GM21423 (cell line): ENCODE measurements around the gene CALML6.
A peak's percentile ranks its signal among the peaks of the same experiment; 100 is the strongest.

Source experiments
- ATAC-seq: cut with Tn5 transposase; IDR thresholded peaks from one replicate; pipeline ENCODE4 v1.9.1; 2021; ENCODE audit warnings: mild to moderate bottlenecking, moderate library complexity; ENCODE audit not compliant: unreplicated experiment

The CALML6 gene

DNA sequence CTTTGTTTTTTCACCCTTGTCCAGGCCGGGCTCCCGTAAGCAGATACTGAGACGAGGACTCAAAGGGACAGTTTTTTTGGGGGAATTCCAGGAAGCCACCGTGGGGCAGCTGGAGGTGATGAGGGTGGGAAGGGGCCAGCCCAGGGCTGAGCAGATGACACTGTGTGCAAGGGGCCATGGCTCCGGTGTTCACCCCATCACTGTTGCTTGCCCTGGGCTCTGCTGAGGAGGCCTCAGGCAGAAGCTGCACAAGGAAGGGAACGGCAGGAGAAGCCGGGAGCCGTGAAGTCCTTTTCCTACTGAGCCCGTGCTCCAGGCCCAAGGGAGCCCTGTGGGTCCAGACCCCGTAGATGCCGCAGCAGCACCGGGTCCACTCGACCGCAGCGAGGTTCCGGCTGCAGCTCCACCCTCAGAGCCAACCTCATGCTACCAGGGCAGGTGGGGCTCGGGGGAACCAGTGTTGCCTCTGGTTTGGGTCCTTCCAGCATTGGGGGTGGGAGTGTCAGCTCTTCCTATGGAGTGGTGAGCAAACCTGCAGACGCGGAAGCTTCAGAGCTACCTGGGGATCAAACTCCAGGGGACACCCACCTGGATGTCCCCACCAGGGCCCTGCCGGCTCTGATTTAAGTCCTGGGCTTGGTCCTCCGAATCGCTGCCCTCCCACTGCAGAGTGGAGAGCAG is 4.3 kb upstream of the CALML6 start:
- no peak for ATAC-seq

DNA sequence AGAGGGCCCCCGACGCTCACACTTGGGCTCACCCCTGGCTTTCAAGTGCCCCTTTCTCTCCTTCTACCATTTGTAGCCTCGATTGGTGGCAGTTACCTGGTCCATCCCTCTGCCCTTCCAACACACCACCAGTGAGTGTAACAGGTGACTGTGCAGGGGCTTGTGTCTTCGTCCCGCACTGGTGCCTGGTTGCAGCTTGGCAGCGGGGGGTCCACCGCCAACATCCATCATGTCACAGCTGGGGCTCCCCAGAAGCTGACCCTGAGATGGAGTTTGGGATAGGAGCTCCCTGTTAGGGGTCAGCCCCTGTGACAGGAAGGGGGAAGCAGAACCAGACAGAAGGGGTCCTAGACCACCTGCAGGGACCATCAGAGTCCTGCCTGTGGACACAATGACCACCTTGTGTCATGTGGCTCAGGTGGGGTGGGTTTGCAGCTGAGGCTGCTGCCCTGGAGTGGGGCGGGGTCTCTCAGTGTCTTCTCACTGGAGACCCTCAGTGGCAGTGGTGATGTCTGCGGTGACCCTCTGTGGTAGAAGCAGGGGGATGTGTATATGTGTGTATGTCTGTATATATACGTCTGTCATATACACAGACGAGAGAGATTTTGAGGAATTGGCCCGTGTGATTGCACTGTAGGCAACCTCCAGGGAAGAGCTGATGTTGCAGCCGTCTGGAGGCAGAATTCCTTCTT is 3.6 kb upstream of the CALML6 start:
- ATAC-seq, result no peak

GRCh38 chr1:1914101-1914970 is 724 bp upstream of the CALML6 start:
- ATAC-seq, result no peak

DNA sequence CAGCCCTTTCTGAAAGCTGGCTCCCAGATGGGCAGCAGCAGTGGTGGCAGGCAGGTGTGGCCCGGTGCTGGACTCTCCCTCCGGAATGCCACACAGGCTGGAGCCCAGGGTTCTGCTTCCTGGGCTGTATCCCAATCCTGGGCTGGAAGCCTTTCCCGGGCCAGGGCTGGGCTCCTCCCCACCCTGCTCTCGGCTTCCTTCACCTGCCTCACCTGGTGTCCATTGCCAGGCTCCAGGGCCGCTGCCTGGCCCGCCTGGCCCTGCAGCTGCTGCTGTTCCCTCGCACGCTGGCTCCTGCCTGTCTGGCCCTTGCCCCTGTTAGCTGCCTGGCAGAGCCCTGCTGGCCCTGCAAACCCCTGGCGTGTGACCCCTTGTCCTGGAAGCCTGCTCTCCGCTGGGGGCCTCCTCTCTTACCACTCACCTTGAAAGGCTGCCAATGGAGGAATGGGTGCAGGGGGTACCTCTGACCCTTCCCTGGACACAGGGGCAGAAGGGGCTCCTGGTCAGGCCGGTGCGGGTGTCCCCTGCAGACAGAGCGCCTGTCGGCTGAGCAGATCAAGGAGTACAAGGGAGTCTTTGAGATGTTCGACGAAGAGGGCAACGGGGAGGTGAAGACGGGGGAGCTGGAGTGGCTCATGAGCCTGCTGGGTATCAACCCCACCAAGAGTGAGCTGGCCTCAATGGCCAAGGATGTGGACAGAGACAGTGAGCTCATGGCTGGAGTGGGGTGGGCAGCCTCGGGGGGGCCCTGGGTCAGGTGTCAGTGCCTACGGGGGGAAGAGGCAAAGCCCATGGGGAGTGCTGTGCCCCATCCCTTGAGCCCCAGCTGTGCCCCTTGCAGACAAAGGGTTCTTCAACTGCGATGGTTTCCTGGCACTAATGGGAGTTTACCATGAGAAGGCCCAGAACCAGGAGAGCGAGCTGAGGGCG is 1.1 kb downstream of the CALML6 start:
- ATAC-seq, result no peak

DNA sequence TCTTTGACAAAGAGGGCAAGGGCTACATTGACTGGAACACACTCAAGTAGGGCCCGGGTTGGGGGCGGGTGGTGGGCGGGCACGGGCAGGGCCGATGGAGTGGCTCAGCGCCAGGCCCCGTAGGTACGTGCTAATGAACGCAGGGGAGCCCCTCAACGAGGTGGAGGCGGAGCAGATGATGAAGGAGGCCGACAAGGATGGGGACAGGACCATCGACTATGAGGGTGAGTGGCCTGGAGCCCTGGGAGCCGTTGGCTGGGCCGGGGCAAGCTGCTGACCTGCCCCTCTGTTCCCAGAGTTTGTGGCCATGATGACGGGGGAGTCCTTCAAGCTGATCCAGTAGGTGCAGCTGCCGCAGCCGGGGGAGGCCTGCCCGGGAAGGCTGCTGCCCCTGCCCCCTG is 1.8 kb downstream of the CALML6 start:
- no peak for ATAC-seq

GRCh38 chr1:1917304-1917976 is 2.4 kb downstream of the CALML6 start:
- no peak for ATAC-seq

DNA sequence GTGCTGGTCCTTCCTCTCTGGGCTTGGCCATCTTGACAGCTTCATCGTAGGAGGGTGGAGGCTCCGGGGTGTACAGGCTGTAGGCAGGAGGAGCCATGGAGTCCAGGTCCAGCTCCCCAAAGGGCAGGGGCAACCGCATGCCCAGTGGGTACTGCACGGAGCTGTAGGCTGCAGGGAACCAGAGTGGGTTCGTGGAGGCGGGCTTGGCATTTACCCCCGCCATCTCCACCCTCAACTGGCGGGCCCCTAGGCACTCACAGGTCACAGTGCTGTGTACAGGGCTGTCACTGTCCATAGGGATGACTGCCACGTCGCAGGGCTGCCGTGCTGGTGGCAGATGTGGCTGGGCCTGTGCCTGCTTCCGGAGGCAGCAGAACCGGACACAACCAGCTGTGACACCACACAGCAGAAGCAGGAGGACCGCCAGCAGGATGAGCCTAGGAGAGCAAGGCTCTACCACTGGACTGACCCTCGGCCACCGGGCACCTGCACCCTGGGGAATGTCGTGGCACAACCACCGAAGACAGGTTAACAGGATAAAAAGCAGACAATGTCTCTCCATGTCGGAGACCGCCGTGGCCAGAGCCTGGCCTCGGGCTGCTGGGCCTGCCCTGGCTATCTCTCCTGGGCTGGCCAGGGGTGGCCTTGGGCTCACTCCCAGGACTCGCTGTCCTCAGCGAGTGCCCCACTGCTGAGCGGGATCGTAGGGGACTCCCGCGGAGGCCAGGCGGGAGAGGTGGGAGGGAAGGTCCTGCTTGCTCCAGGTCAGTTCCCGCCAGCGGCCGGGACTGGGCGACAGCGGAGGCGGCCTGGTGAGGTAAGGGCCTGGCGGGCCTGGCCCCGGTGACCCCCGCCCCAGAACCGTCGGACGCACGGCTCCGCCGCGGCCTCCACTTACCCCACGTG is 3.2 kb downstream of the CALML6 start:
- ATAC-seq, result no peak

DNA sequence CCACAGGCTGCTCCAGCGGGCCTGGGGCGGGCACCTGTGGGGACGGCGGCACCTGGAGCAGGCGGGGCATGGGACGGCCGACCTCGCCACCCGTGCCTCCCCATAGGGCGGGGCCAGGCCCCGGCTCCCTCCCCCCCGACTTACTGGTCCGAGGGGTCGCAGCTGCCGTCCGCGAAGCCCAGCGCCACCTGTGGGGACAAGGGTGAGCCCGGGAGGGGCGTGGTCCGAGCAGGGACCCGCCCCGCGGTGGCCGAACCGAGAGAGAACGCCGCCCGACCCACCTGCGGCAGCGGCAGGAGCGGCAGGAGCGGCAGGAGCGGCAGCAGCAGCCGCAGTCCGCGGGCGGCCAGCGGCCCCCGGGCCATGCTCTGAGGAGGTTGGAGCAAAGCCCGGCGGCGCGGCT is 3.8 kb downstream of the CALML6 start, which contains the start of gene TMEM52:
Gene TMEM52, minus strand, starts transcription at position 379 of the 403 bp plus-strand sequence. Its CDS starts 14 bp downstream, at position 365.
- ATAC-seq, result no peak

- peak; percentile 80 for ATAC-seq
Observed at GRCh38 chr1:1919304-1920056, 4.4 kb downstream of the CALML6 start.

GRCh38 chr1:1920057-1920607 is 5.1 kb downstream of the CALML6 start:
- no peak for ATAC-seq

- ATAC-seq, result no peak
Observed at GRCh38 chr1:1920608-1921458, 5.8 kb downstream of the CALML6 start.

GRCh38 chr1:1921459-1921862 is 6.4 kb downstream of the CALML6 start:
- no peak for ATAC-seq

DNA sequence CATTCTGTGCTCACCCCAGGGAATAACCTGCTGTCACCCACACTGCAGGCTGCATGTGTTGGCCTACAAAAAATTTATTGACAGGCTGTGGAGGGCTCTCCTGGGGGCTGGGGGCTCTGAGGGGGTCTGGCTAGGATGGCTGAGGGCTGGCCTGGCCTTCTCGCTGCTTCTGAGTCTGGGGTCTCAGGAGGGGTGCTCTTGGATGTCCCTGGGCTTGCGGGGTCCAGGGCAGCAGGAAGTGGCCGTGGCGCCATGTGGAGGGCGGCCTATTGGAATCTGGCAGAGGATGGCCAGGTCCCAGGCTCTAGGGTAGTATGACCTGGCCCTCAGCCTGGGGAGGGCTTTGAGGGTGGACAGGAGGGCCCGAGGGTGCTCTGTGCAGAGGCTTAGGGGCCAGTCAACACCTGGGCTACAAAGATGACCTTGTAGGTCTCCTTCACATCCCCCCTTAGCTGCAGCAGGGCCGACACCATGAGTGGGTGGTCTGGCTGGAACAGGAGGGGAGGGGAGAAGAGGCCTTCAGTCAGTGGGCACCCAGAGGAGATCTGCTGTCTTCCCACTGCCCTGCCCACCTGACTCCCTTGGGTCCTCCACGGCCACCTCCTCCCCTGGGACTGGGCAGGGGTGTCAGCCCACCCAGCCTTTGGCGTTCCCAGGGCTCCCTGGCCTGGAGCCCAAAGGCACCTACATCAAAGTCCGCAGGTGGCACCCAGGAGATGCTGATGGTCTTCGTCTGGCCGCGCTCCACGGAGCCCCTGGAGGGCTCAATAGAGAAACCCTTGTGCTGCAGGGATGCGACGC is 7.0 kb downstream of the CALML6 start:
- ATAC-seq, result no peak

DNA sequence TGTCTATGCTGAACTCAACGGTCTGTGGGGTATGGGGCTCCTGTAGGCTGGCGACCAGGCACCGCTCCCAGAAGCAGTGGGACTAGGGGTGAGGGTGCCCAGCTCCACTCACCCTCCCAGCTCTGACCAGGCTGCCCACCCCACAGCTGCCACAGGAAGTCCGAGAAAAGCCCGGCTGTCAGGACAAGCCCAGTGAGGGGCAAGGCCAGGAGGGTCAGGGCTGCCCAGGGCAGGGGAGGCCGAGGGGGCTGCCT is 7.6 kb downstream of the CALML6 start:
- ATAC-seq, result no peak

- no peak for ATAC-seq
Observed at GRCh38 chr1:1922956-1923833, 8.1 kb downstream of the CALML6 start.
